HT-29 (cell line): ENCODE data around the gene DDX10. TPM values are rescaled to one million over a fixed set of nuclear protein-coding genes. Genes with fewer than 3 reads are reported as not detected.

ENCODE experiments used
- DNase-seq: peaks from one replicate; pipeline ENCODE4 v3.0.0-alpha.2; 2015; ENCODE audit warnings: low spot score
- total RNA-seq: library from RNA; depleted of rRNA; stranded (reverse); fragments of >200 nt; shearing (Covaris generic); gene quantifications from 2 replicates; pipeline ENCODE4 v1.2.3, GENCODE V29; 2014

DDX10 gene
- total RNA-seq, 1 experiment from 2014 or later = 42.3 TPM

DNA sequence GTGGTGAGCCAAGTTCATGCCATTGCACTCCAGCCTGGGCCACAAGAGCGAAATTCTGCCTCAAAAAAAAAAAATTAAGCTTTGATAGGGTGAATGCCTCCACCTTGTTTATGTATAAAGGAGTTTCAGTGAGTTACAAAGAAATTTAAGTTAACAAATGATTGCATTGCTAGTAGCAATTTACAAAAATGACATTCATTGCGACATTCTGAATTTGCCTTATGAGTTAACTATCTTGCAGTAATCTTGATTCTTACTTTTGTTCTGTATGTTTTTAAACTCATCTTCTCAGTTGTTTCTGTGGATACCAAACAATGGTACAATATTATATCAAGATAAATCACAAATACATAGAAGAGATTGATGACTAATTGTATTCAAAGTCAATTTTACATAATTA is 207.0 kb downstream of the DDX10 start:
- DNase-seq = no peak

GRCh38 chr11:108872781-108873291 is 208.0 kb downstream of the DDX10 start:
- DNase-seq = no peak

DNA sequence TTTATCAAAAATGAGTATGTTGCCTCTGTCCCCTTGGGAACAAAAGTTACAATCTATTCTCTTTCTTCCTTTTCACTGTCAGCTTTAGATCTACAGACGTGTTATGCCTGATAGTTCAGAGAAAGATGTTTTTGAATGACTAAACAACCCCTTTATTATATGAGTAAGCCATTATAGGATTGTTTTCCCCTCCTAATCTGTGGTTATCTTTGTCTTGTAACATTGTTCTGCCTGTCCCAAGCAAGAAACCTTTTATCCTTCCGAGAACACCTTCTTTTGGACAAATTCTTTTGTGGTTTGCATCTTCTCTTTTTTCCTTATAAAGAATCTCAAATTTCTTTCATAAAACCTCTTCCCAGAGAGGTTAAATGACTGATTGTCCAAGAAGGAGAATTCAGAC is 208.4 kb downstream of the DDX10 start:
- DNase-seq = no peak

- no peak for DNase-seq
Measured at GRCh38 chr11:108873941-108874340, 209.1 kb downstream of the DDX10 start.

DNA sequence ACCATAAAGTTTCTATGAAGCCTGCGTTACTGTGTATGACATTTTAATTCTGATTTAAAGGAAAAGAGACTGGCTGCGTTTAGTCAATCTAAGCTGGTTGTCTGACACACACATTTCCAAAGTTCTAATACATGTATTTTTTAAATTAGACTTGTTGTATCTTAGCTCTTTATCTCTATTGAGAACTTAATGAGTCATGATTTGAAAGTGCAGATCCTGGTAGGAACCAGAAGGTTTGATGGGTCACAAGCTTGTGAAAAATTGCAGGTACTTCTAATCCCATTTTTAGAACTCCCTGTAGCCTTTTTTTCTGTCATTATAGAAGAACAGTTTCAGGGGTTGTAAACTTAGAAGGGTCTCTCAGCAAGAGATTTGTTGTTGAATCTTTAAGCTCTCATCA is 210.3 kb downstream of the DDX10 start:
- no peak for DNase-seq

DNA sequence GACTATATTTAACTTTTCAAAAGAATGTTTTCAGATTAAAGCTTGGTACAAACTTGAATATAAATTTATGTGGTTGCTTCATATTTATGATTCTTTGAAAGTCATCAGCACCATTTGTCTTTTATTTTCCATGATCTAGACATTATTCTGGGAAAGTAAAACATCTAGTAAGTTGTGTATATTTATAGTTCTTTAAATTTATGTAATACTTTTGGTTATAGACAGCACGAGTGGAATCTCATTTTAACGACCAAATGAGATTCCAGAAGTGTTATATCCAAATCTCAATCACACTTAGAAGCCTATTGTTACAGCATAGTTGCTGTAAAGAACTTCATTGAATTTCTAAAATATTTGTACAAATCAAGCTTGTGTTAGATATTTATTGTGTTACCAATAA is 212.3 kb downstream of the DDX10 start:
- DNase-seq = no peak

DNA sequence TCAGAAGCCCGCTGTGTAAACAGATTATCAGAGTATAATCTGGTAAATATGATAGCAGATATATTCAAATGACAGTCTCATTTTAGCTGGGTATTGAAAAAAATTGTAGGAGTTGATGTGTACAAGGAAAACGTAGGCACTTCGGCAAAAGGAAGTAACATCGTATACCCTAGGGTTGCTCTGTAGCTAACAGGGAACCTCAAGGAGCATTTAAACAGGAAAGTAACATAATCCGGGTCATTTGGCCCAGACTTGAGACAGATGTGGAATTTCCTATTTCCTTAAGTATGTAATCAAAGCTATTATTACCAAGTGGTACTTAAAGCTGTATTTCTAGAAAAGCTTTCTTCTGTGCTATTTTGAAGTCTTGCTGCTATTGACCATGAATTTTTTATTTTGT is 215.6 kb downstream of the DDX10 start:
- DNase-seq = no peak

DNA sequence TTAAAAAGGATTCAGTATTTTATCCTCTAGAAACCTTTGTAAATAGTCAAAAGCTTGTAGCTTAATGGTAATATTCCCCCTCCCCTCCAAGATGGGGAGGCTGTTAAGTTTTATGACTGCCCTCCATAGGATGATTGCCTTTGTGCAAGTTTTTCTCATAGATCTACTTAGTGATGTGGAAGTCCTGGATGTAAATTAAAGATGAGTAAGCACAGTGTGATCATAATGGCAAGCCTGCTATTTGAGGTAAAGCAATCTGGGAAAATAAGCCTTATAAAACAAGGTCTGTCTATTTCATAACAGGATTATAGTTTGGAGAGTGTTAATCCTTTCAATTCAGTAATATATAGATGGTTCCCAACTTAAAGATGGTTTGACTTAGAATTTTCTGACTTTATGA is 216.3 kb downstream of the DDX10 start:
- DNase-seq = no peak

GRCh38 chr11:108882211-108882831 is 217.5 kb downstream of the DDX10 start:
- DNase-seq = no peak

DNA sequence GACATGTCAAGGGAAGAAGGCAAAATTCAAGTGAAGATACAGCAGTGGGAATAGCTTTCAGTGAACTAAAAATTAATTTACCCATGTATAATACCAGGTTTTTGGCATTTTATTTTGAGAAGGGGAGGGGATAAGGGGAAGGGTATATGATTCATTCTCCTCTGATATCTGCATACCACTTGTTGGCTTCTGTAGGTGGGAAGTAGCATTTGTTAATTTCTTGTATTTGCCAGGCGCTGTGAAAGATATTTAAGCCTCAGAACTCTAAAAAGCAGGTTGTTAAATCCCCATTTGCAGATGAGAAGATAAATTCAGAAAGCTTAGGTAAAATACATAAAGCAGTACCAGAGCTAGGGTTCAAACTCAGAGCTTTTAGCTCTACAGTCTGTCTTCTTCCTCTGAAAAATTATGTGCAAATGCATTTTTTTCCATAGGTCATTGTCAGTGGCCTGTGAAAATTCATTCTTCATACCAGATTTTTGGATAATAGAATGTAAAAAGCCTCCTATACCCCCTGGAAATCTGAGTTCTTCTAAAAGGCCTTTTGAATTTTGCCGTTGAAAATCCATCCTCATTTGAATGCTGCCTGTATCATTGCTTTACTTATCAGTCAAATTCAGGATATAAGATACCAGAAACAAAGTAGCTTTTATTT is 221.3 kb downstream of the DDX10 start:
- no peak for DNase-seq

- DNase-seq = no peak
Measured at GRCh38 chr11:108886660-108887009, 221.8 kb downstream of the DDX10 start.

DNA sequence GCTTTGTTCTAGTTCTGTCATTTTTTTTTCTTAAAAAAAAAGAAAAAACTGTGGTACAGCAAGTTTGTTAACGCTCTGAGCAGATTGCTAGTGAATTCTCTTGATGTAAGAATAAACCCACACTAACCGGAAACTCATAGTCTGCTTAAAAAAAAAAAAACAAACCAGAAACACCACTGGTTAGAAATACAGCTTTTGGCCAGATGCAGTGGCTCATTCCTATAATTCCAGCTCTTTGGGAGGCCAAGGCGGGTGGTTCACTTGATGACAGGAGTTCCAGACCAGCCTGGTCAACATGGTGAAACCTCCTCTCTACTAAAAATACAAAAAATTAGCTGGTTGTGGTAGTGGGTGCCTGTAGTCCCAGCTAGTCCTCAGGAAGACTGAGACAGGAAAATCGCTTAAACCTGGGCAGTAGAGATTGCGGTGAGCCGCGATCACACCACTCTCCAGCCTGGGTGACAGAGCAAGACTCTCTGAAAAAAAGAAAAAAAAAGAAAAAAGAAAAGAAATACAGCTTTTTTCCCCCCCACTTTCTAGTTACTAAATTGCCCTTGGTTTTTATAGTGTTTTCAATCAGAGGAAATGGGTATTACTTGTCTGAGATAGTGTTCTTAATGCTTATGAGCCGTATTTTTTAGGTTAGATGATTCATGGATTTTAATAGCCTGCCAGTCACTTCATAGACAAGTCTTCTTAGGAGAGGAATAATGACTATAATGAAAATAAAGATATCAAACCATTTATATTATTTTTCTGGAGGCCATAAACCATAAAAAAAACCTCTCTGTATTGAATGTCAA is 222.8 kb downstream of the DDX10 start:
- no peak for DNase-seq

DNA sequence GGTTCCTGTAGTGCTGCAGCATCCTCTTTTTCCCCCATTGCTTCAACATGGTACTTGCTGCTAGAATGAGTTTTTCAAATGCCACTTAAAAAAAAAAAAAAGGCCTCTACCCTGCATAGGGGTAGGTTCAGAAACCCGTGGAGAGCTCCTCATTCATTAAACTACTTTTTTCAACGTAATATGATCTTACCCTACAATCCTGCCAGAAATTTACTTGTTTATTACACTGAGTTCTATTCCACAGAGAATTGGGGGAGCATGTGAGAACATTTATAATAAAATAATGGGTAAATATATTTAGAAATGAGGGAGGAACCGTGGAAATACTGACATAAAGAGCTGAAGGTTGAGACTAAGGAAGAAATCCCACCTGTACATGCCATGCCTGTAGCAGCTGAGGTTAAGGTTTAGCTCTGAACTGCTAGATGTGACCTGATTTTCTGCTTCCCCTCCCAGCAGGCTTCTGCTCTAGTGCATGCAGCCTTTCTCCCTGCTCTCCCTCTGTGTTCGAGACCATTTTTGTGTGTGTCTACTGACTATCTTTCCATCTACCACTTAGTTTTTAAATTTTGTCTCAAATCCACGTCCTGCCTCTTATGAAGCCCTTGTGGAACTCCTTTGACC is 225.7 kb downstream of the DDX10 start:
- no peak for DNase-seq

DNA sequence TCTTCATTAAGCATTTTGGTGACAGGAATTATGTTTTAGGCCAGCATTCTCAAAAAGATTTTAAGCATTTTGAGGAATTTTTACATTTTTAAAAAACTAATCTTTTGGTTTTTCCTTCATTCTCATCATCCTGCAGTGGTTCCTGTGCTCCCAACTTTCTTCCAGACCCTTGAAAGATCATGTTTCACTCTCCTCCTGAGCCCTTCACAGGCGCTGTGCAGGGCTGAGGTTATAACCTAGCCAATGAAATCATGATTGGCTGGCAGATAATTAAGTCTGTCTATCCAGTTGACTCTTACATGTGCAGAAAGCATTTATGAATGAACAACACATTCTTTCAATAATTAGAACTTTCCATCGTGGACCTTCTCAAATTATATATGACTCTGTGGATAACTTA is 226.3 kb downstream of the DDX10 start:
- no peak for DNase-seq

DNA sequence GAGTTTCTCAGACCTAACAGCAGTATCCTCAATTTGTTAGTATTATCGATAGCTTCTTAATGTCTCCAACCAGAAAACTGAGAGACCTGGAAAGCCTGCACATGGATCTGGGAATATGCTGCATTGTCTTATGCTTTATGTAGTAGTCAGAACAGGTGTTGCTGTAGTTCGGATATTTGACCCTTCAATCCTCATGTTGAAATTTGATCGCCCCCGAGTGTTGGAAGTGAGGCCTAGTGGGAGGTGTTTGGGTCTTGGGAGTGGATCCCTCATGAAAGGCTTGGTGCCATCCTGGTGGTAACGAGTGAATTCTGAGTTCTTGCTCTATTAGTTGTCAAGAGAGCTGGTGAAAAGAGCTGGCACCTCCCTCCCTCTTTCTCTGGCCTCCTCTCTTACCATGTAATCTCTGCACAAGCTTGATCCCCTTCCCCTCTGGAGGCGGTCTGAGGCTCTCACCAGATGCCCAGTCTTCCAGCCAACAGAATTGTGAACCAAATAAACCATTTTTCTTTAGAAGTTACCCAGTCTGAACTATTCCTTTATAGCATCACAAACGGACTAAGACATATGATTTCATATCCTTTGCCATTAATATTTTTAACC is 227.1 kb downstream of the DDX10 start:
- DNase-seq = no peak

GRCh38 chr11:108895579-108896480 is 231.0 kb downstream of the DDX10 start:
- DNase-seq = peak; percentile 90

DNA sequence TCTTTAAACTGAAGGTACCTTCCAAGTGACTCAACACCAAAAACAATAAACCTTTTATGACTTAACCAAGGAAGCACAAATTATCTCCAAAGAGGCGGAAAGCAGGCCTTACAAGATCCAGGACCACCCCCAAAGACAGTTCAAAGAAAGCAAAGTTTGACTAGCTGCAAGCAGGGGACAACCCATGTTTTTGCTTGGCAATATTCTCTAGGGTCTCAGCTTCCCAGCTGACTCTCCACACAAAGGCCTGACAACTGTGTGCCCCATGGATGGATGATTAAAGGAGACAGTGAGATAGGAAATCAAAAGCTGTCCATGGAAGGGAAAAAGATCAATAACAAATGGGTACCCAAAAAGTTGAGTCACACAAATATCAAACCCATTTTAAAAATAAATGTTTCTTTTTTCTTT is 232.2 kb downstream of the DDX10 start:
- peak; percentile 40 for DNase-seq

GRCh38 chr11:108897916-108898315 is 233.0 kb downstream of the DDX10 start:
- DNase-seq = no peak

DNA sequence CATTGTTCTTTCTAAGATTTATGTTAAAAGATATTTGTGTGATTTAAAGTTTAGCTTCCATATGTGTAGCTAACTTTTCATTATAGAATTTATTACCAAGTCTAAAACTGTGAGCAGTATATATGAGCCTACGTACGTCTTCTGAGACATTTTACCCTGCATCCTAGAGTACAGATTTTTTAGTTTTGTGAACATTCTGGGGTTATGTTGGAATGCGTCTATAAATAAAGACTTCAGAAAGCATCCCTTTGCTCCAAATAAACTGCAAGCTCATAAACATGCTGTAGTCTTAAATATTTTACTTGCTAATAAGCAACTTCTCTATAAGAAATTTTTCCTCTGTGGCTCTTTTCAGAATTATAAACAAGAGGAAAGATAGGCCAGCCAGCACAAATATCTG is 236.5 kb downstream of the DDX10 start:
- peak; percentile 12 for DNase-seq

- peak; percentile 58 for DNase-seq
Measured at GRCh38 chr11:108902027-108902469, 237.2 kb downstream of the DDX10 start.

GRCh38 chr11:108904480-108904879 is 239.6 kb downstream of the DDX10 start:
- DNase-seq = no peak
